NB4 (cell line): ENCODE results near the gene NDUFC2.

Experiments used
- POLR2A ChIP-seq: IDR thresholded peaks from 2 replicates; pipeline ENCODE4 v1.6.1; 2011; ENCODE audit warnings: mild to moderate bottlenecking; ENCODE audit not compliant: insufficient read length; ENCODE audit errors: extremely low read depth
- TF ChIP-seq, protein P1 (sequence below): IDR thresholded peaks from one replicate; pipeline ENCODE4 v1.5.1; 2012; ENCODE audit warnings: low read depth, low read length
- TF ChIP-seq, protein P2 (sequence below): IDR thresholded peaks from 2 replicates; pipeline ENCODE4 v1.6.1; 2011; ENCODE audit warnings: low read depth, low read length

DNA sequence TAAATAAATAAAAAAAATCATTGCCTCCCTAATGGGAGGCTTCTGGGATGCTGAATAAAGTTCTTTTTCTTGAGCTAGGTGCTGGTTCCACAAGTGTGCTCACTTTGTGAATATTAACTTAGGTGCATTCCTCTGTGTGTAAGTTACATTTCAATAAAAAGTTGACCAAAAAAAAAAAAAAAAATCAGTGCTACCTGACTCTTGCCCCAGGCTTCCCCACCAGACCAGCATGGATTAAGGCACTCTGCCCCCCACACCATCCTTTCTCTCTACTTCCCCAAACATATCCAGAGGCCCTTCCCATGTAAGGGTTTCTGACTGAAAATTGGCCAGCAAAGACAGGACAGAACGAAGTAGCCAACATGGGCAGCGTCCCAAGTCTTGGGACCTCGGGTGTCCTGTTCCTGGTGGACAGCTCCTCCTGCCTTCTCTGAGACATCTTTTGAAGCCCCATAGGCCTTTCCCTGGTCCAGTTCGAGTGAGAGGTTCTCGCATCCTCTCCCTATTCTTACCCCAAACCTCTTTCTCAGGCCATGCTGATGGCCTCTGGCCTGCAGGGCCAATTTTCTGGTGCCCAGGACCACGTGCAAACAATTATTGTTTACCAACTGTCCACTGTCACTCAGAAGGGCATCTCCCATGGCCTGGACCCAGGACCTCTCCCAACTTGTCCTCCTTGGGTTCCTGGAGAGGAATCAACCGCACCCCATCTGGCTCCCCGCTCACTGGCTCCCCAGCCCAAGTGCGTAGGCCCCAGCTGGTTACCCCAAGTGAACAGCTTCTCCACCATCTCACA is 41.6 kb downstream of the NDUFC2 start:
- no peak for TF ChIP-seq POLR2A
- TF ChIP-seq, protein P1, sequence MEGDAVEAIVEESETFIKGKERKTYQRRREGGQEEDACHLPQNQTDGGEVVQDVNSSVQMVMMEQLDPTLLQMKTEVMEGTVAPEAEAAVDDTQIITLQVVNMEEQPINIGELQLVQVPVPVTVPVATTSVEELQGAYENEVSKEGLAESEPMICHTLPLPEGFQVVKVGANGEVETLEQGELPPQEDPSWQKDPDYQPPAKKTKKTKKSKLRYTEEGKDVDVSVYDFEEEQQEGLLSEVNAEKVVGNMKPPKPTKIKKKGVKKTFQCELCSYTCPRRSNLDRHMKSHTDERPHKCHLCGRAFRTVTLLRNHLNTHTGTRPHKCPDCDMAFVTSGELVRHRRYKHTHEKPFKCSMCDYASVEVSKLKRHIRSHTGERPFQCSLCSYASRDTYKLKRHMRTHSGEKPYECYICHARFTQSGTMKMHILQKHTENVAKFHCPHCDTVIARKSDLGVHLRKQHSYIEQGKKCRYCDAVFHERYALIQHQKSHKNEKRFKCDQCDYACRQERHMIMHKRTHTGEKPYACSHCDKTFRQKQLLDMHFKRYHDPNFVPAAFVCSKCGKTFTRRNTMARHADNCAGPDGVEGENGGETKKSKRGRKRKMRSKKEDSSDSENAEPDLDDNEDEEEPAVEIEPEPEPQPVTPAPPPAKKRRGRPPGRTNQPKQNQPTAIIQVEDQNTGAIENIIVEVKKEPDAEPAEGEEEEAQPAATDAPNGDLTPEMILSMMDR: no peak
- TF ChIP-seq, protein P2, sequence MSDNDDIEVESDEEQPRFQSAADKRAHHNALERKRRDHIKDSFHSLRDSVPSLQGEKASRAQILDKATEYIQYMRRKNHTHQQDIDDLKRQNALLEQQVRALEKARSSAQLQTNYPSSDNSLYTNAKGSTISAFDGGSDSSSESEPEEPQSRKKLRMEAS: no peak
